ENCODE measurements around the gene MBLAC1.

GRCh38 chr7:100155553-100156317 lies 29.0 kb downstream of the MBLAC1 start:
- TF ChIP-seq POLR2A (IDR thresholded peaks at IDR 0.05) (no peak), EP300 (IDR thresholded peaks at IDR 0.05; ENCODE audit: low read depth) (no peak), CTCF (IDR thresholded peaks at IDR 0.05) (no peak)
